Activated CD4-positive, CD25-positive, alpha-beta regulatory T cell treated with anti-CD3 and anti-CD28 coated beads, Interleukin-2, amount 50 U/mL, for 24 hours (primary cell): ENCODE data around the gene DOK6.

ENCODE experiments used
- ATAC-seq, 2 donors: fragments of 150-1000 bp; cut with Tn5 transposase; one replicate each; pipeline ENCODE4 v1.10.0; 2021; ENCODE audit warnings: mild to moderate bottlenecking in 1 of 2, moderate library complexity in 1 of 2

The DOK6 gene

DNA sequence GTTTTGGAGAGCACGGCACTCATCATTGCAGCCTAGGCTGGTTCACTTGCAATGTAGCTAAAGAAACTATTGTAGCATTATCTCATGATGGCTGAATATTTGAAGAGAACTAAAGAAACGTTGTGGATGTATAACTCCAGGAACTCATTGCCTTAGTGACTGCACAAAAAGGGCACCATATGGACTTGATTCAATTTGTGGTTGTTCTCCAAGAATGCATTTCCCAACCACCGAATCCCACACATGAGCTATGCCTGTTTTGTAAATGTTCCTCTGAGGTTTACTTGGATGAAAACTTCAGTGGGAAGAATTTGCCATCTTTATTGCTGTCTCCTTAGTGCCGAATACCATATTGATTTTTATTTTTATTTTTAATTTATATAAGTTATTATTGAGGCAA is 43.5 kb downstream of the DOK6 start:
- no peak for ATAC-seq

DNA sequence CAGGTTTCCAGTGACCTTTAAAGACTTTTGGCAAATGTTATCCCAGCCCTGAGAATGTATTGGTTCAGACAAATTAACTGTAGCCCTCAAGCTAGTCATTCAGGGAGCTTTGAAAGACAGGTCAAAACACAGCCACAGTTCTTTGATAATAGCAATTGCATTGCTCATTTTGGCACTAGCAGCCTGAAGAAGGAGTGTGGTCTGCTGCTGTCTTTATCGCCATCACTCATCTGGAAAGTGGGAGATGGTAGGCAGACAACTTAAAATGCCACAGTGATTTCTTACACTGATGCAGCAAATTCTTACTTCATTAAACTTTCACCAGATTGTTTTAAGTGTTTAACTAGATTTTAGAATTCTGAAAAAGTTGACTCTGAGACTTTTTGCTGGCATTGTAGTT is 47.2 kb downstream of the DOK6 start:
- no peak for ATAC-seq

DNA sequence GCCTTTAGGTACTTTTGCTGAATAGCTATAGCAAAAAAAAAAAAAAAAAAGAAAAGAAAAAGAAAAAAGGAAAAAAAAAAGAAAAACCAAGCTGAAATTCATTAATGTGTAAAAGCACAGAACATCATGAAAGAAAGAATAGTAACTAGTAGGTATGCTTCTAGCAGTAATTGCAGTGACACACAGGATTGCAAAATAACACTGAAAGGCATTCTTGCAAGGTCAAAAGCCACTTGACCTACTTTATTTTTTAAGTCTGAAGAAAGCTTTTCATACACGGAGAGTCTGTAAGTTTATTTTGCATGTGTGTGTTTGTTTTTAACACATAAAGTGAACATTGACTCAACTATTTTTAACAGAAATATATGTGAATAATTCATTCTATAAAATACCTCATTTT is 54.4 kb downstream of the DOK6 start:
- ATAC-seq = no peak

DNA sequence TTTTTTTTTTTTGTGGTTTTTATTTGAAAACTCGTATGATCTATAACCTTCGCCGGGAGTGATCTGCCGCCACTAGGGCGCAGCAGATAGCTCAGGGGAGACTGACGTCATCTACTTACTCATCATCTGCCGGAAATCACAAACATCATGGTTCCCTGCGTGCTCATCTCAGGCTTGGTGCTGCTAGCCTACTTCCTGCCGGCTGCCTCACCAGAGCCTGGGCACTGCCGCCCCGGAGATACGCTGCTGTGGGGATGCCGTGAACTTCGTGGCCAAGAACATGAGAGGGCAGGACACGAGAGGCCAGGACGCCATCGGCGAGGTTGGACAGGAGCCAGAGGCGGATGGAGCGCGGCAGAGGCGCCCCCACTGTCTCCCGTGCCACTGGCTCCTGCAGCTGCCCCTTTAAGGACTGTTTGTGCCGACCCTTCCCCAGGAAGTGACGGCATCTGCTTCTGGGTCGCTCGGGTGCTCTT is 68.8 kb downstream of the DOK6 start:
- peak; percentile 57 to 62 for ATAC-seq

DNA sequence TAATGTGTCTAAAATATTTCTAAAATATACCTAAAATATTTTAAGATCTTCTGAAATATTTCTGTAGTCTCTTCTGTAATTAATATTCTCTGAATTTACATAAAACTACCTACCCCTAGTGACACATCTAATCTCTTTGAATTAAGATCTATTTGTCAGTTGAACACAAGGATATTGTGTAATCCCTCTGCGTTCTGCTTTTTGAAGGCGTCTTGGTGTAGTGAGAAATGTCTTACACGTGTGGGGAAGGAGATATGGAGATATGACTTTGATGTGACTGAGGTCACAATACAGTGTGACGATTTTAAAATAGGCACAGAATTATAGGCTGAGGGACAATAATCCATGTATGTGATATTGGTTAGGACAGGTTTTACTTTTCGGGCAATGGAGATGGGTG is 79.8 kb downstream of the DOK6 start:
- no peak for ATAC-seq

DNA sequence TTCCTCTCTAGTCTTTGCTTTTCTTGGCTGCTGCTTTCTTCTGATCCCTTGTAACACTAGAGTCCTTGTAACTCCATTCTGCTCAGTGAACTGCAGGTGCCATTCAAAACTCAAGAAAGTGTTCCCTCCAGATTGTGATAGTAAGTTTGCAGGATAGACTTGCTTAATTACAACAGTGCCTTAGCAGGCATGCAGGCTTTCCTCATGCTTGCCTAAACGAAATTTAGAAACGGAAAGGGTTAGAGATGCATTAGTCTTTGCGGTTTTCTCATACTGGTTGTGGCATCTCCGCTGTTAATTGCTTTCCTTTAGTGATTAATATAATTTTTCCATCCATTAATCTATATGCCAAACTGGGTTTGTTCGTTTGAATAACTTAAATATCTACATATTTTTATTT is 82.9 kb downstream of the DOK6 start:
- no peak for ATAC-seq

DNA sequence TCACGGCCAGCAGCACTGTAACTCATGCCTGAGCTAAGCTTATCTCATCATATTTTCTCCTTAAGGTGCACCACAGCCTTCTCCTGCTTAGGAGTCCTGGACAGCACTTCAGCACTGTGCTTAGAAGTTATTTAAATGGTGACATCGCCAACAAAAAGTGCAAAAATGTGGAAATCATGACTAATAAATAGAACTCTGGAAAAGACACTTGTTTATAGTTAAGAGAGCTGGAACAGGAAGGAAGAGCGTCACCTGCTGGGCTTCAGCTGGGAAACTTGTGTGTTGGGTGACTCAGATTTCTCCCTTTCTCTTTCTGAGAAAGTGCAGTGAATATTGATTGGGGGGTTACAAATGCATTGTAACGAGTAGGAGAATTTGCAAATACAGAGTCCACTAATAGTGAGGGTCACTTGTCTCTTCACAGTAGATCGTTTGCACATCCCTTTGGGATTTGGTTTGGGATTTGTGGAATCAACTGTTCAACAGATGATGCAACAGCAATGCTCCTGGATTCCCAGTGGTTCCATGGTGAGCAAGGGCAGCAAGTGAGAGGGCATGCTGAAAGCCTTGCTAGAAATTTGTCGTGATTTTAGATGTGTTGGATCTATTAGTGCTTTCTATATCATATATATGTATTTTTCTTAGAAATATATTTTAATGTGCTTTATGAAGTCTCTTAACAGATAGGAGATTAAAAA is 84.2 kb downstream of the DOK6 start:
- ATAC-seq = no peak

DNA sequence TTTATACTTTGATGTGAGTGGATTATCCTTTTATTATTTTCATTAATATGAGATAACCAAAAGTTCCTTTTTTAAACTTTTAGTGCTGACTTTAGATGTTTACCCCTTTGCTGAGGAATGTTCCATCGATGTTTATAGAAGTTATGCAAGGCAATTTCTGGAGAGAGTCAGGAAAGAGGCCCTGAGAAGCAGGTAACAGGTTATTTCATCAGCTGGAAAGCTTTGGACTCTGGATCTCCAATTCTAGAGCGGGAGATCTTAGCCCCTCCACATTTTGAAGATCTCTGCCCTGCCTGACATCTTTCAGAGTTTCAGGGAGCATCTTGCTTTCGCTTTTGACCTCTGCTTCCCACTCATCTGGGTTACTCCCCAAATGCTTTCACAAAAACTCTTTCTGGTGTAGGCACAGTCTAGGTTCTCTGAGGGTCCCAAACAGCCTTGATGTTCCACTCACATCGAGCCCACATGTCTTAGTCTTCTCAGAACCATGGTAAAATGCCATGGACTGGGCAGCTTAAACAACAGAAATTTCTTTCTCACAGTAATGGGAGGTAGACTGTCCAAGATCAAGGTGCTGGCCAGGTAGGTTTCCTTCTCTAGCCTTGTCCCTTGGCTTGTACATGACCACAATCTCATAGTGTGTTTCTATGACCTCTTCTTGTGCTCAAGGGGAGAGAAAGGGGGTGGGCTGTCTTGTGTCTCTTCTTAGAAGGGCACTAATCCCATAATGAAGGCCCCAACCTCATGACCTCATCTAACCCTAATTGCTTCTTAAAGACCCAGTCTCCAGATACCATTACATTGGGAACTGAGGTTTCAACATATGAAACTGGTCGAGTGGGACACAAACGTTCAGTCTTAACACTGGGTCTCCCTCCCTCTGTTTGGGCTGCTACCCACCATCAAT is 87.1 kb downstream of the DOK6 start:
- ATAC-seq = no peak

DNA sequence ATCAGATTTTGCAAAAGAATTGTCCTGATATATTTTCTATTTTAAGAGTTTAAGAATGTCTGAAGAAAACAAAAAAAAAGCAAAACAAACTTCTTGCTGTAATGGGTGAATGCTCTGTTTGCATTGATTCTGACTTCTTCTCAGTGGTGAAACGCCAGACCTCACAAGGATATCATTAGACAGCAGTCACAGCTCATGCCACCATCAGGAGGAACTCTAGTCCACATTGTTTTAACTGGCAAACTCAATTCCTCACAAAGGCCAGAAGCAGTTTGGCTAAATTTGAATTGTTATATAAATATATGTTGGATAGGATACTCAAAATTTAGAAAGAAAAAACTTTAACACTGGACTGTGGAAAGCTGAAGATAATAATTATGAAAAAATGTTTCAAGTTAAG is 89.4 kb downstream of the DOK6 start:
- ATAC-seq = no peak

DNA sequence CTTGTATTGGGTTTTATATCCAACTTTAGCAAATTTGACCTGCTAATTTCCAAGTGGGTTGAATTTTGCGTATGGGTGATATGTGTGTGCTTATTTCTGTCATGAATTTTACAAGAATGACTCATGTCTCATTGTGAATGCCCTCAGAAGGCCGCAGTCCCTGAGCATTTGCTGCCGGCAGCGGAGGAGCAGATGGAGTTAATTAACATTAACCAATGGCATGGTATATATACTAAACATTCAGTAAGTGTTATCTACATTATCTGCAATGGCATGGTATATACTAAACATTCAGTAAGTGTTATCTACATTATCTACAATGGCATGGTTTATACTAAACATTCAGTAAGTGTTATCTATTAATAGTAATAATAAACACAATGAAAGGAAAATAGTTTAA is 90.1 kb downstream of the DOK6 start:
- no peak for ATAC-seq

DNA sequence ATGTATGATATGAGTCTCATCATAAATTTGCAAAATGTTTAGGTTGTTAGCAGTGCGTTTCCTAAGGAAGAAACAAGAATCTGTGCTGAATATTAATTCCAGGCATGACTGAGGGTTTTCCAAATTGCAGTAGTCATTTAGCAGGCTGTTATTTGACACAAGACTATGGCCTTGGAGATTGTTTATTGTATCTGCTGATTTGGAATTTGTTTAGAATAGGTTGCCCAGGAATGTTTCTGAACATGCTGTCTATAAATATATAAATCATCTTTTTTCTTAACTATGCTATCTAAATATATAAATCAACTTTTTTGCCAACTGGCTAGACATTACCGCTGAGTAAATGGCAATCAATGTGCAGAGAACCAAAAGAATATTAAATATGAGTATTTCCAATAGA is 90.9 kb downstream of the DOK6 start:
- ATAC-seq = no peak

DNA sequence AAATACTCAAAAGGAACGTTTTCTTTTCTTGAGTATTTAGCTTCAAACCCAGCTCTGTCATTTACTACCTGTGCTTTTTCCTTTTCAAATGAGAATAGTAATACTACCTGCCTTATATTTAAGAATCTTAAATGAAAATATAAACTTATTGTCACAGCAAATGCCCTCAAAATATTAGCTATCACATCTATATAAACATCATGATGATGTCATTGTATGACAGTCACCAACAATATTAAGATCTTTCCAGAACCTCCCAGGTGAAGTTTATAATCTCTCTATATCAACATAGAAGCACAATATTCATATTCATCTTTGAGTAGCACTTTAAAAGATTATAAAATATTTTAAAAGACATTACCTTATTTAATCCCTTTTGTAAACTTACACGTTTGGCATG is 92.2 kb downstream of the DOK6 start:
- no peak for ATAC-seq

DNA sequence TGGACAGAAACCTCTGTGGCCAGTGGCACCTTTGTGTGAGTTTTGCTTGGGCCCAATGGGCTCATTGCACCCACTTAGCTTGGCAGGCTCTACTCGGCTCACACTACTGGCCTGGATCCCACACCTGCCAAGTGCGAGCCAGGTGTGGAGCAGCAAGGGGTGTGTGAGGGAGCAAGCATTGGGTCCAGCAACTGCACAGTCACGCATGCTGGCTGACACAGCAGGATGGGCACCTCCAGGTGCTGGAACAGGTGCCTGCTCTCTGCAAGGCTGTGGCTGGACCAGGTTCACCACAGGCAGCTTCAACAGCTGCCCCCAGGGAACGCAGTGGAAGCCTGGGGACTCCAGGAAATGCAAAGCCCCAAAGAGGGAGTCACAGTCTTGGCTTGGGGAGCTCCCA is 94.2 kb downstream of the DOK6 start:
- ATAC-seq = no peak

DNA sequence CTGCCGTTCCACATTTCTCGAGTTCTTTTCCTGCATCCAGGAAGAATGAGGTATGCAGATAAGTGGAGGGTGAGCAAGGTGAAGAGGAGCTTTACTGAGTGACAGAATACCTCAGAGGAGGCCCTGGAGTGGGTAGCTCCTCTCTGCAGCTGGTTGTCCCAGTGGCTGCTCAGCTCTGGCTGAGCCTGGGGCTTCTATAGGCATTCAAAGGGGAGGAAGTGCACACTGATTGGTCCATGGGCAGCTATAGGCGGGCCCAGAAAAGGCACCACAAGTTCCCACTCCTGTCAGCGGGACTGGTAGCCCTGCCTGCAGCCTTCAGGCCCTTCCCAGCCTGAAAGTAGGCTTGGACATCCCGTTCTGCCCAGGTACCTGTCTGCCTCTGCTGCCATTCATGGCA is 94.7 kb downstream of the DOK6 start:
- peak in 1 of 2 donors; percentile 9 for ATAC-seq

DNA sequence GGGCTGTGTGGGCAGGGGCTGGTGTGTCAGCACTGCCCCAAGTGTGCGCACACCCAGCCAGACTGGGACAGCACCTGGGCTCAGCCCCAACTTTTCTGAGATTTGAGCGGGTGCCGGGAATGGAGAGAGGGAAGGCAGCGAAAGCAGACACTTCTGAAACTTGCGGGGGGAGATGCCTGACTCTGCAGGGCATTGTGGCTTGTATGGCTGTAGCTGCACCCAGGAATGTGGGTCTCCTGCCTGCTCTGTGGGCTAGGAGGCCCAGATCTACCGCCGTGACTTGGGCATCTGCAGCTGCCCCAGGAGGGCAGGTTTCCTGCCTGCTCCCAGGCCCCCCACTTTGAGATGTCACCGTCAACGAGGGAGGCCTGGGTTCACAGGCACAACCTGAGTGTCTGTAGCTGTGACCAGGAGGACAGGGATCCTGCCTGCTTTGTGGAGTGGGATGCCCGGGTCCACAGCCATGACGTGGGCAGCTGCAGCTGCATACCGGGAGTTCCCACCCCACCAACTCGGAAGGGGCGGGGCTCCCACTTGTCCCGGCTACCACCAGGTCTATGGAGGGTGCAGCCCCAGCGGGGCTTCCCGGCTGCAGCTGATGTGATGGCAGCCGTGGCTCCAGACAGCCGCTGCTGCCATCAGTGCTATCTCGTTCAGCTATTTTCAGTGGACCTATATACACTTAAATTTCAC is 95.3 kb downstream of the DOK6 start:
- ATAC-seq = no peak

DNA sequence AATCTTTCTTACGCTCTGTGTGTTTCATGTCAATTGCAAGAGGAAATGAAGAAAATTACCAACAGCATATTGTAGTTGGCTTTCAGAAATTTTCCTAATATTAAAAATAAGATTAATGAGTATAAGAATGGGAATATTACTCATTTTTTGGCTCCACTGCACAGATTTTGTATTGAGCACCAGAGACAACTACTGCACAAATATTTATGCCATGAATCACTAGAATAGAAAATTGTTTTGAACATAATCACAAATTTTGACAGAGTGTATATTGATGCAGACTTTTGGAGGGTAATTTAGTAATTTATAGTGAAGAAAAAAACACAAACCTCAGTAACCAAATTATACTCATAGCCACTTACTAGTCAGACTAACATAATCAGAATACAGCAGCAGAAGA is 118.3 kb downstream of the DOK6 start:
- no peak for ATAC-seq

DNA sequence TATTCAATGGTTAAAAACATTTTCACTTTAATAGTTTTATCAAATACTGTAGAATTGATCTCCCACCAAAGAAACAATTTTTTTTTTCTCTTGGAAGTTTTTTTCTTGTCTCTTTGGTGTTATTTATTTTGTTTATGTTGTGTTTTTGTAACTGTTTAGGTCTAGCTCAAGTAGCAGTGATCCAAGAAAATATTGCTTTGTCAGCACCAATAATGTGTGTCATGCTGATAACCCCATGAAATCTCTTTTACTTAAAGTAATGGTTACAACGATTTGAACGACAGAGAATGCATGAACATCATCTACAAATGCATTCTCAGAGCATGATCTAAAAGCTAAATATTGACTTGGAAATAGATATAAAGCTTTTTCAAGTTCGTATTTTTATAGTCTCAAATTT is 122.9 kb downstream of the DOK6 start:
- no peak for ATAC-seq

DNA sequence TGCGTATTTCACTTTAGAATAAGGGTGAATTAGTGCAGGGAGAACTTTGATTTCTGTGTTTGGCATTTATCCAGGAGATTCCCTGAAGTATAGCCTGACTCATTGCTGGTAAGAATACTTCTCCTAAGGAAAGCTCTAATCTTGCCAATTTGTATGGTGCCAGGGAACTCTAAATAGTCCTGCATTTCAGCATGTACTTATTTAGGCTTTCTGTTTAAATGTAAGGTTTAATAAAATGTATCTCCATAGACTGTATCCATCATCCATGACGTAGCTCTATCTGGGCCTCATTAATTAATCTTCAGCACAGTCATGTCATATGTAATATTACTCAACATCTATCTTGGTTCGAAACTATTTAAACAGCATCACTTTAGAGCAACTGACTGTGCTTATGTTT is 127.7 kb downstream of the DOK6 start:
- ATAC-seq = no peak

DNA sequence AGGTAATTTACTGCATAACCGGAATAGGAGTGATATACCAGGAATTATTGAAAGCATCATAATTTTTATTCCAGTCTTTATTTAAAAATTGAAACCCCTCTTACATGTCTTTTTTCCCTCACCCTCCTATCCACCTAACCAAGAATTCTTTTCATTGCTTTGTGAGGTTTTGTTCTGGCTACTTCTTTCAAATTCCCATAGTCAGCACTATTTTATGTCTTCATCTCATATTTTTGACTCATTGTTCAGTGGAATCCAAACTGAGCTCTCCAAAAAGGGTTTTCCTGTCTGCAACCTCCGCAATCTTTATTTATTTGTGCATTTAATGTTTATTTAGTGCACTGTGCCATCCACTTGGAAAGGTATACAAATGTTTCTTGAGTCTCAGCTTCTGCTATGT is 128.5 kb downstream of the DOK6 start:
- no peak for ATAC-seq

DNA sequence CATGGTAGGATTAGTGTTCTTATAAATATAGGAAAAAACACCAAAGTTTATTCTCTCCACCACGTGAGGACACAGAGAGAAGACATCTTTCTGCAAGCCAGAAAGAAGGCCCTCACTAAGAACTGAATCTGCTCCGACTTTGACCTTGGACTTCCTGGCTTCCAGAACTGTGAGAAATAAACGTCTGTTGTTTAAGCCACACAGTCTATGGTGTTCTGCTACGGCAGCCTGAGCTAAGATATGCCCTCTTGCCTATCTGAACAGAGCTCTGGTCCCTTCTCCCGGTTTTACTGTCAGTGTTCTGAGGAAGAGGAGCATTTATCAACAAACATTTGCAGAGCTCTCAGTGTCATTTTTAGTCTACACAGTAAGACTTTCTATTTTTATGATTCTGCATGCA is 131.3 kb downstream of the DOK6 start:
- no peak for ATAC-seq

DNA sequence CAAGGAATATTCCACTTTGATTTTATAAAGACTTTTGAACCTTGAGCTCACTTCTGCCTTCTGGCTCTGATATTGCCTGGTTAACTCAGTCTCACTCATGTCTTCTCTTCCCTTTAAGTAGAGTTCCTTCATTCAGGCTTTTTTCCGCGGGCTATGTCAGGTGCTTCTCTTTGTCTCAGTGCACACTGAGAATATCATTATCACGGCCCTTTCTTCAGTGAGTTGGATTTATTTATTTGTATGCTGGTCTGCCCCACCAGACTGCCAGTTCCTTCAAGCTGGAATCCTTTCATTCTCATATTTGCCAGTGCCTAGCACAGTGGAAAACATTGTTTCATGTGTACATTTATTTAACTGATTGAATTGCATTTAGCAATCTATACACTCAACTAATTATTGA is 136.5 kb downstream of the DOK6 start:
- ATAC-seq = no peak

DNA sequence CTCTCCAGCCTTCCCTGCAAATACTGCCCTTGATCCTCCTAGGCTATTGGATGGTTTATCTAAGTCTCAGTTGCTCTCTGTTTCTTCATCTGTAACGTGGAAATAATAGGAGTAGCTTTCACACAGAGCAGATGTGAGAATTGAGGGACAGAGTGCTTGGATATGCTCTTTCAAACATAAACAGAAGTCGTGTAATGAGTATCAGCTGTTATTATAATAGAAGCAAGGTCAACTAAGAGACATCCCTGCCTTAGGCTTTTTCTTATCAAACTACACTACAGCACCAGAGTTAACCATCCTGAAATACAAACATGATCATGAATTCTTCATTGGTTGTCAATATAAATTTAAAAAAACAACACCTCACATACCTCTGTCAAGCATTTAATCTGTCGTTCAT is 138.2 kb downstream of the DOK6 start:
- ATAC-seq = no peak

DNA sequence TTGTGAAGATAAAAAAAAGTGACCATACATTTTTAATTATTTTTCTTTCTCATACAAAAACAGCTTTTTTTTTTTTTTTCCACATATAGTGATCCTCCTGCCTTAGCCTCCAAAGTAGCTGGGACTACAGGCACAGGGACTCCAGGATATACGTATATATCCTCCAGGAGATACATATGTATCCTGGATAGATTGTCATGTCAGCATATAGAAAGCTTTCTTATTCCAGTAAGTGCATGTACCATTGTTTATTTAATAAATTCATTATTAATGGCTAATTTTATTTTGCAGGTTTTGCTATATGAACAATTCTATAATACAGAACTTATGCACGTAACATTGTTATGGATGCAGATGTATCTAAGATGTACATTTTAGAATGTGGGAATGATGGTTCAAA is 138.7 kb downstream of the DOK6 start:
- no peak for ATAC-seq

DNA sequence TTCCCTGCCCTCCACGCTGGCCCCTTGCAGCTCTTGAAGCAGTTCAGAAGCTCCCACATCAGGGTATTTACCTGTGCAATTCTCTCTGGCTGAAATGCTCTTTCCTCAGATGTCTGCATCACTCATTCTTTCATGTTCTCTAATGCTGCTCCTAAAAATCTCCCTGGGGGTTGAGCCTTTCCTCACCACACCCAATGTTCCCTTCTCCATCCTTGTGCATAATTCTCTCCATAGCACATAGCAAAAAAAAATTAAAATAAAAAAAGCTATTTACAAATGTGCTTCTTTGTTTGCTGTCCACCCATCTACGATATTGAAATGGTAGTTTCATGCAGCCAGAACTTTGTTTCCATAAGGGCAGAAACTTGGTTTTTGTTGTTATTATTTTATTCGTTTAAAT is 155.5 kb downstream of the DOK6 start:
- no peak for ATAC-seq
